ENCODE data around the gene TLCD1. TPM values are rescaled to one million over a fixed set of nuclear protein-coding genes. Genes with fewer than 3 reads are reported as not detected.
"Not testable (repeated sequence)": the region's sequence is repeated elsewhere in the genome, so short reads cannot be mapped to it uniquely, and the experiment has no call there.

The TLCD1 gene
- total RNA-seq, 6 experiments from 2014 or later = 8.0 to 14.6 (median 11.3) TPM

DNA sequence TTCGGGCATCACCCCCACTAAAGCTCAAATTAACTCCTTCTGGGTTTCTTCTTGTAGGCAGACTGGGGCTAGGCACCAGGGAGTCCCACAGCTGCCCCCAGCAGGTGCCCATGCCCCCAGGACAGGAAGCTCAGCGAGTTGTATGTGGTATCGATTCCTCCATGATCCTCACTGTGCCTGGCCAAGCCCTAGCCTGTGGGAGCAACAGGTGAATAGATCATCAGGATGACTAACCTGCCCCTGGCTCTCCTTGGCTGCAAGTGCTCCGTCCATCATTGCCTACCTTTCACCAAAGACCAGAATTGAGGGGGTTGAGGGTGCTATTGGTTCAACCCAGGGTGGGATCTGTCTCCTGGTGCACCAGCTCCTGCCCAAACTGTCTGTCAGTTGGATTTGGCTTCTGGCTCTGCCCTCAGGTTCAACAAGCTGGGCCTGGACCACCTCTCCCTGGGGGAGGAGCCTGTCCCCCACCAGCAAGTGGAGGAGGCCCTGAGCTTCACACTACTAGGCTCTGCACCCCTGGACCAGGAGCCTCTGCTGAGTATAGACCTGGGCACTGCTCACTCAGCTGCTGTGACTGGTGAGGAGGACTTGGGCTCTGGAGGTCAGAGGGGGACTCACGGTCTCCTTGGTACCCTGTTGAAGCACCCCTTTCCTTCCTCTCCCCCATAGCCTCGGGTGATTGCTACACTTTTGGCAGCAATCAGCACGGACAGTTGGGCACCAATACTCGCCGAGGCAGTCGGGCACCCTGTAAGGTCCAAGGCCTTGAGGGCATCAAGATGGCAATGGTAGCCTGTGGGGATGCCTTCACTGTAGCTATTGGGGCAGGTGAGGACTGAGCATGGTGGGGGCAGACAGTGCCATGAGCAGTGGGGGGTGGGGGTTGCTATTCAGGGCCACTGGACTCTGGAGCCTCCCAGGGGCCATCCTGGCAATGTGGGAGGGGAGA is 14.6 kb upstream of the TLCD1 start:
- H3K9me3 Mint-ChIP-seq = peaks cover 8% of the 10 kb centered on the region
- no peak overlapping the region for H3K27ac Mint-ChIP-seq
- DNase-seq = no peak
- TF ChIP-seq, protein P1, sequence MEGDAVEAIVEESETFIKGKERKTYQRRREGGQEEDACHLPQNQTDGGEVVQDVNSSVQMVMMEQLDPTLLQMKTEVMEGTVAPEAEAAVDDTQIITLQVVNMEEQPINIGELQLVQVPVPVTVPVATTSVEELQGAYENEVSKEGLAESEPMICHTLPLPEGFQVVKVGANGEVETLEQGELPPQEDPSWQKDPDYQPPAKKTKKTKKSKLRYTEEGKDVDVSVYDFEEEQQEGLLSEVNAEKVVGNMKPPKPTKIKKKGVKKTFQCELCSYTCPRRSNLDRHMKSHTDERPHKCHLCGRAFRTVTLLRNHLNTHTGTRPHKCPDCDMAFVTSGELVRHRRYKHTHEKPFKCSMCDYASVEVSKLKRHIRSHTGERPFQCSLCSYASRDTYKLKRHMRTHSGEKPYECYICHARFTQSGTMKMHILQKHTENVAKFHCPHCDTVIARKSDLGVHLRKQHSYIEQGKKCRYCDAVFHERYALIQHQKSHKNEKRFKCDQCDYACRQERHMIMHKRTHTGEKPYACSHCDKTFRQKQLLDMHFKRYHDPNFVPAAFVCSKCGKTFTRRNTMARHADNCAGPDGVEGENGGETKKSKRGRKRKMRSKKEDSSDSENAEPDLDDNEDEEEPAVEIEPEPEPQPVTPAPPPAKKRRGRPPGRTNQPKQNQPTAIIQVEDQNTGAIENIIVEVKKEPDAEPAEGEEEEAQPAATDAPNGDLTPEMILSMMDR (IDR thresholded peaks at IDR 0.05) = no peak
- peaks cover 5% of the 10 kb centered on the region for H3K27me3 Mint-ChIP-seq (ENCODE audit: insufficient read depth)
- H3K36me3 Mint-ChIP-seq (ENCODE audit: low read depth) = peaks cover 10% of the 10 kb centered on the region
- H3K4me1 Mint-ChIP-seq (ENCODE audit: low read depth) = peaks cover 11% of the 10 kb centered on the region
- H3K4me3 Mint-ChIP-seq = no peak overlapping the region

GRCh38 chr17:28738680-28739384 is 12.8 kb upstream of the TLCD1 start:
- no peak overlapping the region for H3K4me3 Mint-ChIP-seq

GRCh38 chr17:28737770-28738679 is 12.0 kb upstream of the TLCD1 start:
- Mint-ChIP-seq H3K4me1 (ENCODE audit: low read depth) (peaks cover 14% of the 10 kb centered on the region), H3K27ac (no peak overlapping the region), H3K9me3 (peaks cover 8% of the 10 kb centered on the region), H3K4me3 (no peak overlapping the region), H3K36me3 (ENCODE audit: low read depth) (peaks cover 10% of the 10 kb centered on the region), H3K27me3 (ENCODE audit: insufficient read depth) (no peaks in the 10 kb centered on the region; the same call in 1 of the 2 replicates)
- TF ChIP-seq, protein P1 (IDR thresholded peaks at IDR 0.05) = no peak
- DNase-seq = no peak

More at GRCh38 chr17:28738680-28739384, 12.8 kb upstream of the TLCD1 start:
- peaks cover 8% of the 10 kb centered on the region for H3K9me3 Mint-ChIP-seq
- H3K27me3 Mint-ChIP-seq (ENCODE audit: insufficient read depth) = no peaks in the 10 kb centered on the region; the same call in 1 of the 2 replicates
- peaks cover 16% of the 10 kb centered on the region for H3K4me1 Mint-ChIP-seq (ENCODE audit: low read depth)
- no peak for DNase-seq
- TF ChIP-seq, protein P1 (IDR thresholded peaks at IDR 0.05) = no peak
- H3K36me3 Mint-ChIP-seq (ENCODE audit: low read depth) = peaks cover 10% of the 10 kb centered on the region
- no peak overlapping the region; the same call in 1 of the 2 replicates for H3K27ac Mint-ChIP-seq

- no peaks in the 10 kb centered on the region; the same call in 1 of the 2 replicates for H3K27me3 Mint-ChIP-seq (ENCODE audit: insufficient read depth)
- H3K9me3 Mint-ChIP-seq = peaks cover 8% of the 10 kb centered on the region
- H3K36me3 Mint-ChIP-seq (ENCODE audit: low read depth) = peaks cover 10% of the 10 kb centered on the region
- no peak for DNase-seq
- H3K4me3 Mint-ChIP-seq = no peak overlapping the region
- TF ChIP-seq, protein P1 (IDR thresholded peaks at IDR 0.05) = no peak
- H3K27ac Mint-ChIP-seq = no peak overlapping the region
- H3K4me1 Mint-ChIP-seq (ENCODE audit: low read depth) = peaks cover 11% of the 10 kb centered on the region
These were observed 11.3 kb upstream of the TLCD1 start for GRCh38 chr17:28737316-28737715.

DNA sequence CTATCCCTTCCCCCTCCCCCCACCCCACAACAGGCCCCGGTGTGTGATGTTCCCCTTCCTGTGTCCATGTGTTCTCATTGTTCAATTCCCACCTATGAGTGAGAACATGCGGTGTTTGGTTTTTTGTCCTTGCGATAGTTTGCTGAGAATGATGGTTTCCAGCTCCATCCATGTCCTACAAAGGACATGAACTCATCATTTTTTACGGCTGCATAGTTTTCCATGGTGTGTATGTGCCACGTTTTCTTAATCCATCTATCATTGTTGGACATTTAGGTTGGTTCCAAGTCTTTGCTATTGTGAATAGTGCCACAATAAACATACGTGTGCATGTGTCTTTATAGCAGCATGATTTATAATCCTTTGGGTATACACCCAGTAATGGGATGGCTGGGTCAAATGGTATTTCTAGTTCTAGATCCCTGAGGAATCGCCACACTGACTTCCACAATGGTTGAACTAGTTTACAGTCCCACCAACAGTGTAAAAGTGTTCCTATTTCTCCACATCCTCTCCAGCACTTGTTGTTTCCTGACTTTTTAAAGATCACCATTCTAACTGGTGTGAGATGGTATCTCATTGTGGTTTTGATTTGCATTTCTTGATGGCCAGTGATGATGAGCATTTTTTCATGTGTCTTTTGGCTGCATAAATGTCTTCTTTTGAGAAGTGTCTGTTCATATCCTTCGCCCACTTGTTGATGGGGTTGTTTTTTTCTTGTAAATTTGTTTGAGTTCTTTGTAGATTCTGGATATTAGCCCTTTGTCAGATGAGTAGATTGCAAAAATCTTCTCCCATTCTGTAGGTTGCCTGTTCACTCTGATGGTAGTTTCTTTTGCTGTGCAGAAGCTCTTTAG is 10.1 kb upstream of the TLCD1 start:
- DNase-seq; H3K27me3 Mint-ChIP-seq (ENCODE audit: insufficient read depth); H3K27ac Mint-ChIP-seq; H3K9me3 Mint-ChIP-seq; H3K4me3 Mint-ChIP-seq: not testable (repeated sequence)
- Mint-ChIP-seq H3K4me1 (ENCODE audit: low read depth) (peaks cover 11% of the 10 kb centered on the region), H3K36me3 (ENCODE audit: low read depth) (peaks cover 10% of the 10 kb centered on the region)
